Duodenal mucosa (tissue), 2 donors: Measurements from ENCODE around the gene RREB1.

Experiments used
- H3K27ac ChIP-seq: one replicate; pipeline ENCODE4 v1.7.0; 2013; ENCODE audit warnings: low read depth, low read length
- H3K27me3 ChIP-seq, 2 donors: one replicate each; pipeline ENCODE4 v1.7.0; 2013; ENCODE audit warnings: low read length in 2 of 2, control low read depth in 1 of 2; ENCODE audit not compliant: insufficient read depth in 2 of 2, control insufficient read depth in 1 of 2
- H3K36me3 ChIP-seq, 2 donors: one replicate each; pipeline ENCODE4 v1.7.0; 2013; ENCODE audit warnings: low read length in 2 of 2, control low read depth in 1 of 2; ENCODE audit not compliant: insufficient read depth in 2 of 2, control insufficient read depth in 1 of 2
- H3K4me1 ChIP-seq, 2 donors: one replicate each; pipeline ENCODE4 v1.7.0; 2013; ENCODE audit warnings: low read length in 2 of 2, control low read depth in 1 of 2; ENCODE audit not compliant: insufficient read depth in 2 of 2, control insufficient read depth in 1 of 2
- H3K4me3 ChIP-seq, 2 donors: one replicate each; pipeline ENCODE4 v1.7.0; 2013; ENCODE audit warnings: low read length in 2 of 2, low read depth in 1 of 2
- H3K9ac ChIP-seq, 2 donors: one replicate each; pipeline ENCODE4 v1.7.0; 2013; ENCODE audit warnings: low read length in 2 of 2, low read depth in 1 of 2
- H3K9me3 ChIP-seq, 2 donors: one replicate each; pipeline ENCODE4 v1.7.0; 2013; ENCODE audit warnings: low read length in 2 of 2, control low read depth in 1 of 2; ENCODE audit not compliant: control insufficient read depth in 1 of 2

The RREB1 gene

GRCh38 chr6:7249946-7250643 lies 142.3 kb downstream of the RREB1 start:
- no peak overlapping the region for H3K9ac ChIP-seq
- H3K9me3 ChIP-seq, result no peaks in the 10 kb centered on the region
- H3K4me1 ChIP-seq, result peaks cover 0 to 3% of the 10 kb centered on the region in 2 donors
- no peak overlapping the region for H3K27ac ChIP-seq
- H3K36me3 ChIP-seq, result peaks cover 32 to 69% of the 10 kb centered on the region in 2 donors
- H3K4me3 ChIP-seq, result no peak overlapping the region
- H3K27me3 ChIP-seq, result no peaks in the 10 kb centered on the region

DNA sequence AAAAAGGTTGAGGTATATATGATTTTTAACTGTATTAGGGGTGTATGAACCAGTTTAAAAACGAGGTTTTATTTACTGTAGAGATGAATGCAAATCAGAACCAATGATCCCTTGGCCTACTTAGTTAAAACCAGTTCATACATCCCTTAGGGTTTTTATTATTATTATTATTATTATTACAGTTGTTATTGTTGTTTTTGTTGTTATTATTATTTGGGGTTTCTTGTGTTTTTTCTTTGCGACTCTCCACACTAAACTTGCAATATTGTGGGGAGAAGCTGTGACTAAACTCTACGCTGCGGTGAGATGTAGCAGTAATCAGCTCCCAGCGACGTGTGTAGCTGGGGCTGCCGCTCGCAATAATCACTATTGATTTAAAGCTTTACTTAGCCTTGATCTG lies 143.1 kb downstream of the RREB1 start:
- H3K9ac ChIP-seq, result no peak overlapping the region
- H3K4me3 ChIP-seq, result no peak overlapping the region
- H3K27ac ChIP-seq, result no peak overlapping the region
- H3K36me3 ChIP-seq, result peaks cover 31 to 63% of the 10 kb centered on the region in 2 donors
- no peaks in the 10 kb centered on the region for H3K27me3 ChIP-seq
- H3K4me1 ChIP-seq, result peaks cover 0 to 3% of the 10 kb centered on the region in 2 donors
- H3K9me3 ChIP-seq, result peaks cover 0 to 4% of the 10 kb centered on the region in 2 donors

DNA sequence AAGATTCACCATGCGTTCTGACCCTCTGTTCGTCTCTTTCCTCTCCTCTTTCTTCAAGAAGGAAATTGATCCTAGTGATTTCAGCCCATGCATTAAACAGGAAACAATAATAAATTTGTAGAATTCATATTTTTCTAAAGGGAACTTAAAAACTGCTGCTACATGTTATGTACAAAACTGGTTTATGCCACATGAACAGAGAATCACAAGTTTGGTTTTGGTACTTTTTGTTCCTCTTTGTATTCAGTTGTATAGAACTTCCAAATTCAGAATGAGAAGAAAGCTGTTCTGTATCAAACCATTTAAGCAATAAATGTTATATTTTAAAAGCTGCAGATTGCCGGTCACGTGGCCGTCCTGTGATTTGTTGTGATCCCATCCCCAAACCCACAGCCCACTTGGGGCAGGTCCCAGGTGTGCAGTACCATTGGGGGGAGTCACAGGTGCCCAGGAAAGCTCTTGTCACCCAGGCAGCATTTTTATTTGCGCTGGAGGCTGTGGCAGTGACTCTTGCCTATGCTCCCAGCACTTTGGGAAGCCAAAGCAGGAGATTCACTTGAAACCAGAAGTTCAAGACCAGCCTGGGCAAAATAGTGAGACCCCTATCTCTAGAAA lies 144.0 kb downstream of the RREB1 start:
- peaks cover 0 to 3% of the 10 kb centered on the region in 2 donors for H3K4me1 ChIP-seq
- no peaks in the 10 kb centered on the region for H3K27me3 ChIP-seq
- peaks cover 23 to 53% of the 10 kb centered on the region in 2 donors for H3K36me3 ChIP-seq
- H3K4me3 ChIP-seq, result no peak overlapping the region
- H3K9me3 ChIP-seq, result peaks cover 0 to 6% of the 10 kb centered on the region in 2 donors
- H3K9ac ChIP-seq, result no peak overlapping the region
- no peak overlapping the region for H3K27ac ChIP-seq

GRCh38 chr6:7252390-7252789 lies 144.6 kb downstream of the RREB1 start:
- H3K9me3 ChIP-seq, result peaks cover 0 to 6% of the 10 kb centered on the region in 2 donors
- peaks cover 0 to 3% of the 10 kb centered on the region in 2 donors for H3K4me1 ChIP-seq
- no peak overlapping the region for H3K27ac ChIP-seq
- H3K27me3 ChIP-seq, result no peaks in the 10 kb centered on the region
- no peak overlapping the region for H3K4me3 ChIP-seq
- H3K9ac ChIP-seq, result no peak overlapping the region
- H3K36me3 ChIP-seq, result peaks cover 19 to 48% of the 10 kb centered on the region in 2 donors

- Histone ChIP-seq H3K4me1 (peaks cover 0 to 3% of the 10 kb centered on the region in 2 donors), H3K9ac (no peak overlapping the region), H3K27ac (peak overlapping the region; percentile 56), H3K4me3 (no peak overlapping the region), H3K27me3 (no peaks in the 10 kb centered on the region), H3K9me3 (peaks cover 0 to 6% of the 10 kb centered on the region in 2 donors), H3K36me3 (peaks cover 3 to 24% of the 10 kb centered on the region in 2 donors)
These were observed 147.4 kb downstream of the RREB1 start for GRCh38 chr6:7254980-7255835.

DNA sequence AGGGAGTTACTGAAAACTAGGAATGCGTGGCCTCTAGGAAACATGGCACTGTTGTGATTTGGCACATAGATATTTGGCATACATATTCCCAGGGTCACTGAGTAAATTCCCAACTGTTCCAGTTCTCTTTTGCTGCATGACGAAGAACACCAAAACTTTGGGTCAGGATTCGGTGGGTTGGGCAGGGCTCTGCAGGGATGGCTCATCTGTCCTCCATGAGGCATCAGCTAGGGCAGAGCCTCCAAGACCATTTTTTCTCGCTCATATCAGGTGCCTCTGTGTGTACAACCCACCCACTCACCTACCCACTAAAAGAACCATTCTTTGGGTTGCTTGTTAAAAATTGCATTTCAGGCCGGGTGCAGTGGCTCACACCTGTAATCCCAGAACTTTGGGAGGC lies 148.2 kb downstream of the RREB1 start:
- Histone ChIP-seq H3K36me3 (peaks cover 3 to 18% of the 10 kb centered on the region in 2 donors), H3K9me3 (peaks cover 0 to 6% of the 10 kb centered on the region in 2 donors), H3K9ac (no peak overlapping the region), H3K4me1 (peaks cover 6 to 10% of the 10 kb centered on the region in 2 donors), H3K27me3 (no peaks in the 10 kb centered on the region), H3K27ac (no peak overlapping the region), H3K4me3 (no peak overlapping the region)

GRCh38 chr6:7256785-7257184 lies 149.0 kb downstream of the RREB1 start:
- Histone ChIP-seq H3K27me3 (no peaks in the 10 kb centered on the region), H3K4me1 (peaks cover 11 to 17% of the 10 kb centered on the region in 2 donors), H3K36me3 (peaks cover 3 to 9% of the 10 kb centered on the region in 2 donors), H3K9me3 (peaks cover 0 to 6% of the 10 kb centered on the region in 2 donors), H3K4me3 (no peak overlapping the region), H3K27ac (no peak overlapping the region), H3K9ac (no peak overlapping the region)

DNA sequence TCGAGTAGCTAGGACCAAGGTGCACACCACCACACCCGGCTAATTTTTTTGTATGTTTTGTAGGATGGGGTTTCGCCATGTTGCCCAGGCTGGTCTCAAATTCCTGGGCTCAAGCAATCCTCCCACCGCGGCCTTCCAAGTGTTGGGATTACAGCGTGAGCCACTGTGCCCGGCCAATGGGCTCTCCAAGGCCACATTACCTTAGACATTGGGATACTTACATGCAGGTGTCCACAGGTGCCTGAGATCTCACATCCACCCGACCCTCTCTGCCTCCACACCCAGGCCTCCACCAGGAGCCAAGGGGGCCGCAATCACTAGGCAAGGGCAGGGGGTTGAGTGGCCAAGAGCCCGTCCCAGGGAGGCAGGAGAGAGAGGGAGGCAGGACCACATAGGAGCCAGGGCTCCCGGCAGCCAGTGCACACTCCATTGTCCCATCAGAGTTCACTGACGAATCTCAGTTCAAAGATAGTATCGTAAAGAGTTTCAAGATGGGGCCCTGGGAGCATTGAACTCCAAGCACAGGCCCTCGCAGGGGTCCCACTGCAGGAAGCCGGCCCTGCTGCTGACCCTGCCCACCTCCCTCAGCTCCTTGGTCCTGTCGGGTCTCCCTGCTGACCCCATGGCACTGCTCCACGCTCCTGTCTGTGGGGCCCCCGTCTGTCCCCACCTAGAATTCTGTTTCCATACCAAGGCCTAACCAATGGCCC lies 149.9 kb downstream of the RREB1 start:
- no peak overlapping the region for H3K27ac ChIP-seq
- H3K27me3 ChIP-seq, result no peaks in the 10 kb centered on the region
- H3K36me3 ChIP-seq, result peaks cover 0 to under 1% of the 10 kb centered on the region in 2 donors
- no peak overlapping the region for H3K9ac ChIP-seq
- H3K4me1 ChIP-seq, result peaks cover 15 to 22% of the 10 kb centered on the region in 2 donors
- peaks cover 0 to 6% of the 10 kb centered on the region in 2 donors for H3K9me3 ChIP-seq
- no peak overlapping the region for H3K4me3 ChIP-seq

GRCh38 chr6:7258231-7258763 lies 150.5 kb downstream of the RREB1 start:
- Histone ChIP-seq H3K9me3 (peaks cover 0 to 6% of the 10 kb centered on the region in 2 donors), H3K4me3 (no peak overlapping the region), H3K4me1 (peaks cover 15 to 22% of the 10 kb centered on the region in 2 donors), H3K36me3 (no peaks in the 10 kb centered on the region), H3K27ac (no peak overlapping the region), H3K9ac (no peak overlapping the region), H3K27me3 (no peaks in the 10 kb centered on the region)
